Small intestine (tissue), 7 donors: ENCODE results near the gene FASLG. TPM values are rescaled to one million over a fixed set of nuclear protein-coding genes. Genes with fewer than 3 reads are reported as not detected.

Experiments
- DNase-seq, 2 donors: peaks; one replicate each; pipeline versions ENCODE4 v3.0.0 to v3.0.0-alpha.2; 2013
- FAIRE-seq: peaks from 2 replicates; lab custom pipeline; 2012; peaks lifted over from hg19 to GRCh38; lab: Jason Lieb, UNC
- H3K27ac ChIP-seq, 3 donors: one replicate each; pipeline ENCODE4 v1.5.1; 2013; ENCODE audit warnings: low read length in 2 of 3, mild to moderate bottlenecking in 2 of 3, control low read depth in 1 of 3, inconsistent platforms in 1 of 3, low read depth in 1 of 3, moderate library complexity in 1 of 3
- H3K27me3 ChIP-seq, 3 donors: one replicate each; pipeline ENCODE4 v1.6.1; 2013; ENCODE audit warnings: low read length in 3 of 3, inconsistent platforms in 1 of 3; ENCODE audit not compliant: control insufficient read depth in 3 of 3, insufficient read depth in 3 of 3
- H3K36me3 ChIP-seq, 3 donors: one replicate each; pipeline ENCODE4 v1.6.1; 2013; ENCODE audit warnings: low read length in 3 of 3, inconsistent platforms in 1 of 3, low read depth in 1 of 3, mild to moderate bottlenecking in 1 of 3, moderate library complexity in 1 of 3; ENCODE audit not compliant: control insufficient read depth in 3 of 3, insufficient read depth in 2 of 3
- H3K4me1 ChIP-seq, 3 donors: one replicate each; pipeline ENCODE4 v1.6.1; 2013; ENCODE audit warnings: low read length in 2 of 3, inconsistent platforms in 1 of 3, low read depth in 1 of 3, mild to moderate bottlenecking in 1 of 3, moderate library complexity in 1 of 3; ENCODE audit not compliant: control insufficient read depth in 3 of 3, insufficient read depth in 2 of 3
- H3K4me3 ChIP-seq, 3 donors: one replicate each; pipeline ENCODE4 v1.5.1; 2013; ENCODE audit warnings: low read length in 3 of 3, control low read depth in 1 of 3, inconsistent platforms in 1 of 3, low read depth in 1 of 3, mild to moderate bottlenecking in 1 of 3, moderate library complexity in 1 of 3
- H3K9me3 ChIP-seq, 2 donors: one replicate each; pipeline ENCODE4 v1.6.1; 2013; ENCODE audit warnings: low read depth in 1 of 2, low read length in 1 of 2; ENCODE audit not compliant: control insufficient read depth in 2 of 2, insufficient read depth in 1 of 2
- WGBS, 3 donors: extraction: QIAGEN DNeasy Blood & Tissue Kit; methylation state at CpG; one replicate each; pipeline ENCODE4 v1.1.7; 2013; 5-methylcytosine and 5-hydroxymethylcytosine counted together
- polyA plus RNA-seq, 4 donors: library from polyadenylated mRNA; stranded (reverse) in 3 of 4; unstranded in 1 of 4; fragments of 200-250 nt in 3 of 4; fragments of 120-200 nt in 1 of 4; gene quantifications; one replicate each; pipeline versions ENCODE4 v1.2.1 to v1.2.3, GENCODE V29; 2013
- donor health status: healthy with polysubstance abuse.
- donor health status: control.
- donor health status: control.
- donor health status: Bipolar disorder and iron deficiency.
- donor health status: healthy.

The FASLG gene
- polyA plus RNA-seq, 4 donors: 0.09 to 1.4 (median 0.58) TPM; not detected in 1

DNA sequence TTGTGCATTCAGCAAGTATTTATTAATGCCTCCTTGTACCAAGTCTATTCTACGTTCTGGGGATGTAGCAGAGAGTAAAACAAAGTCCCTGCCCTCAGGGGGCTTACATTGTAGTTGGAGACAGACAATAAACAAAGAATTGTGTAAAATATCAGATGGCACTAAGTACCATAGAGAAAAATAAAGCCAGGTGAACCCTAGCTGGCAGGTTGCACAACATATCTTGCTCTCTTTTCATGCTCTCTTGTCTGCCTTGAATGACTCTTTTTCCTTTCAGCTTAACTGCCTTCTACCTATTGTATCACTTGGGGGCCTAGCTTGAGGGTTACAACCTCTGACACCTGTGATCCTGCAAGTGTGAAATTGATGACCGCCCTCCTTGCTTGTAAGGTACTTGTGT, 20.7 kb upstream of the FASLG start:
- 73 to 87% (median 86%) methylated on average over 2 of the region's 2 CpGs for WGBS, 3 donors
- H3K9me3 ChIP-seq: no peaks in the 10 kb centered on the region
- H3K27me3 ChIP-seq: no peaks in the 10 kb centered on the region
- H3K27ac ChIP-seq: peak overlapping the region in 1 of 3 donors; percentile 53
- no peaks in the 10 kb centered on the region for H3K4me1 ChIP-seq
- H3K4me3 ChIP-seq: no peak overlapping the region
- no peak for DNase-seq
- no peaks in the 10 kb centered on the region for H3K36me3 ChIP-seq
- FAIRE-seq: no peak

- WGBS, 3 donors: 51 to 67% (median 60%) methylated on average over 9 of the region's 9 CpGs
- peak in 1 of 2 donors; percentile 53 for DNase-seq
- no peaks in the 10 kb centered on the region for H3K27me3 ChIP-seq
- H3K4me3 ChIP-seq: no peak overlapping the region
- no peak for FAIRE-seq
- H3K27ac ChIP-seq: peak overlapping the region in 1 of 3 donors; percentile 19
- no peaks in the 10 kb centered on the region for H3K36me3 ChIP-seq
- H3K9me3 ChIP-seq: no peaks in the 10 kb centered on the region
- H3K4me1 ChIP-seq: no peaks in the 10 kb centered on the region
Observed at GRCh38 chr1:172638885-172639831, 19.7 kb upstream of the FASLG start.

- WGBS, 3 donors: 81 to 84% (median 83%) methylated on average over 8 of the region's 8 CpGs
- H3K4me1 ChIP-seq: no peaks in the 10 kb centered on the region
- H3K4me3 ChIP-seq: no peak overlapping the region
- no peaks in the 10 kb centered on the region for H3K9me3 ChIP-seq
- no peaks in the 10 kb centered on the region for H3K27me3 ChIP-seq
- DNase-seq (no peak), FAIRE-seq (no peak)
- no peak overlapping the region for H3K27ac ChIP-seq
- no peaks in the 10 kb centered on the region for H3K36me3 ChIP-seq
Observed at GRCh38 chr1:172640111-172640510, 18.8 kb upstream of the FASLG start.

DNA sequence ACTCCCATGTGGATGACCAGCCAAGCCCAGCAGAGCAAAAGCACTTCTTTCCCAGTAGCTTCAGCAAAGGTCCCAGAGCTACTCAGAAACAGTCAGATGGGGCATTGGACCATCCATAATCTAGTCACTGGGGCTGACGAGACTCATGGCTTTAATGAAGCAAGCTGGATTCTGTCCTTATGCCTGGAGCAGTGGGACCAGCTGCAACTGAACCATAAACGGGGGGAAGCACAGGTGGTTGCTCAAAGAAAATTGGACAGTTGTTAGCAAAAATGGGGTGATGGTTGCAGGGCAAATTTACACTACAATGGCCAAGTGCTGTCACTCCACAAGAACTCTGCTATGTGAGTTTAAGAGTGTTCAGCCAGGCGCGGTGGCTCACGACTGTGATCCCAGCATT, 17.4 kb upstream of the FASLG start:
- Histone ChIP-seq H3K9me3 (no peaks in the 10 kb centered on the region), H3K27me3 (no peaks in the 10 kb centered on the region), H3K27ac (no peak overlapping the region), H3K36me3 (no peaks in the 10 kb centered on the region), H3K4me1 (no peaks in the 10 kb centered on the region), H3K4me3 (no peak overlapping the region)
- FAIRE-seq (no peak), DNase-seq (no peak)
- 72 to 82% (median 75%) methylated on average over 5 of the region's 5 CpGs for WGBS, 3 donors

DNA sequence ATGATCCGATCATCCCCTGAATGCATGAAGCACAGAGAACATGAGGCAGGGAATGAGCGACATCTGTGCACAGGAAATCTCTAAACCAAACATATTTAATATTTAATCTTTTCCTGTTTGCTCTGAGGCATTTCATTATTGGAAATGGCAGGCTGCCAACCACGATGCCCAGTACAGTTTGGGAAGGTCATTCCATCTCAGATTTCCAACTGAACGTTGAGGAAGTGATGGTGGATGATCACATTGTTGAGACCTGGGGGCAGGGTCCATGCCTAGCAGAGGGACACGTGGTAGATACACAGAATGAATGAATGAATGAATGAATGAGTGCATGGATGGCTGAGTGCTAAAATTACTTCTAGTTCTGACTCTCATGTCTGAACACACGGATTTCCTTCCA, 15.9 kb upstream of the FASLG start:
- Histone ChIP-seq H3K4me1 (no peaks in the 10 kb centered on the region), H3K4me3 (no peak overlapping the region), H3K9me3 (no peaks in the 10 kb centered on the region), H3K36me3 (no peaks in the 10 kb centered on the region), H3K27me3 (no peaks in the 10 kb centered on the region), H3K27ac (no peak overlapping the region)
- 30 to 51% (median 40%) methylated on average over 6 of the region's 6 CpGs for WGBS, 3 donors
- DNase-seq: peak; percentile 10 to 35
- FAIRE-seq: no peak

DNA sequence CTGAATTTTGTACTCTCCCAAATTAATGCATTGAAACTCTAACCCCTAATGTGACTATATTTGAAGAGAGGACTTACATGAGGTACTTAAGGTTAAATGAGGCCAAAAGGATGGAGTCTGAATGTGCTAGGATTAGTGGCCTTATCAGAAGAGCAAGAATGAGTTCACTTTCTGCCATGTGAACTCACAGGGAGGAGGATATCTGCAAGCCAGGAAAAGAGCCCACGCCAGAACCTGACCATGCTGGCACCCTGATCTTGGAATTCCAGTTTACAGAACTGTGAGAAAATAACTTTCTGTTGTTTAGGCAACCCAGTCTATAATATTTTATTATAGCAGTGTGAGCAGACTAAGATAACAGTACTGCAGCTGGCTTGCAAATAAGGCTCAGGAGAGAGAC, 12.2 kb upstream of the FASLG start:
- no peaks in the 10 kb centered on the region for H3K27me3 ChIP-seq
- H3K27ac ChIP-seq: no peak overlapping the region
- DNase-seq (no peak), FAIRE-seq (no peak)
- H3K9me3 ChIP-seq: no peaks in the 10 kb centered on the region
- 55 to 82% (median 78%) methylated on average over 1 of the region's 1 CpG for WGBS, 3 donors
- no peak overlapping the region for H3K4me3 ChIP-seq
- H3K36me3 ChIP-seq: no peaks in the 10 kb centered on the region
- H3K4me1 ChIP-seq: no peaks in the 10 kb centered on the region

DNA sequence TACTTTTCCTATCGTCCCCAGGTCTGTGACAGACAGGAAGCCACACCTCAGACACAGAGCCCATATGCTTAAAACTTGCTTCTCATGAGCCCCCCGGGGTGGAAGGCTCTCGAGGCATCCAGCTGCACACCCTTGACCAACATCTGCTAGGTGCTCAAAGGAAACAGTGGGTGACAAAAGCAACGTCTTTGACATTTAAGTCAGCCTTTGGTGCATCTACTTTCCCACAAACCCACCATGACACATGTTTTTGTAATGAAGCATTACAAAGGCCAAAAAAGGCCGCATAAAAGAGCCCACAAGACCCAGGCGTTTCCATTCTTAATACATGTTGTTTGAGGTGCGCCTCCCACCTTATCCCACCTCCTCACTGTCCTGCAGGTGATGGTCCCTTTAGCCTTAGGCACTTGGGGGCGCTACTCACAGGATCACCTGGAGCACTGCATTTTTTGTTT, 11.8 kb upstream of the FASLG start:
- DNase-seq (peak in 1 of 2 donors; percentile 17), FAIRE-seq (no peak)
- Histone ChIP-seq H3K4me1 (no peaks in the 10 kb centered on the region), H3K4me3 (no peak overlapping the region), H3K27me3 (no peaks in the 10 kb centered on the region), H3K36me3 (no peaks in the 10 kb centered on the region), H3K27ac (no peak overlapping the region), H3K9me3 (no peaks in the 10 kb centered on the region)
- WGBS, 3 donors: 63 to 73% (median 65%) methylated on average over 8 of the region's 8 CpGs

- WGBS, 3 donors: 90 to 93% (median 90%) methylated on average over 4 of the region's 4 CpGs
Observed at GRCh38 chr1:172647987-172648386, 10.9 kb upstream of the FASLG start.

More at GRCh38 chr1:172647987-172648386, 10.9 kb upstream of the FASLG start:
- Histone ChIP-seq H3K4me3 (no peak overlapping the region), H3K4me1 (no peaks in the 10 kb centered on the region), H3K27me3 (no peaks in the 10 kb centered on the region), H3K9me3 (no peaks in the 10 kb centered on the region), H3K27ac (no peak overlapping the region), H3K36me3 (no peaks in the 10 kb centered on the region)
- no peak for FAIRE-seq
- no peak for DNase-seq
